HEK293 (cell line): ENCODE measurements around the gene PARVA.

Experiments
- CTCF ChIA-PET: fragments of 350-600 bp; formaldehyde crosslinking; extraction: SDS; loops from one replicate; lab custom pipeline; 2021; ENCODE audit warnings: antibody characterized with exemption; lab: Yijun Ruan, JAX
- POLR2A ChIA-PET: fragments of 300-600 bp; formaldehyde crosslinking; extraction: SDS; loops from one replicate; lab custom pipeline; 2020; ENCODE audit warnings: antibody characterized with exemption, inconsistent platforms; lab: Yijun Ruan, JAX
- H3K27ac ChIP-seq: fragments of 200-500 bp; sonication (Bioruptor generic); 2 replicates; pipeline ENCODE4 v1.5.1; 2014; ENCODE audit warnings: low read depth, low read length, control low read depth, inconsistent platforms; ENCODE audit errors: extremely low read depth
- H3K36me3 ChIP-seq, 2 experiments: fragments of 200-500 bp in 1 of 2; sonication (Bioruptor generic) in 1 of 2; 1 replicate in 1 of 2; 2 replicates in 1 of 2; pipeline ENCODE4 v1.5.1; 2014 to 2017; ENCODE audit warnings: inconsistent platforms in 2 of 2, low read length in 2 of 2; ENCODE audit not compliant: control insufficient read depth in 2 of 2, insufficient read depth in 1 of 2
- H3K4me1 ChIP-seq: fragments of 200-500 bp; sonication (Bioruptor generic); 2 replicates; pipeline ENCODE4 v1.5.1; 2014; ENCODE audit warnings: mild to moderate bottlenecking, low read length, inconsistent platforms; ENCODE audit not compliant: control insufficient read depth, insufficient read depth
- H3K4me3 ChIP-seq: 2 replicates; pipeline ENCODE4 v1.5.1; 2011; ENCODE audit warnings: low read depth, mild to moderate bottlenecking, control low read depth, low read length, moderate library complexity
- H3K9me3 ChIP-seq: fragments of 200-500 bp; sonication (Bioruptor generic); 2 replicates; pipeline ENCODE4 v1.5.1; 2014; ENCODE audit warnings: low read depth, low read length, inconsistent platforms; ENCODE audit not compliant: control insufficient read depth, insufficient read depth
- EGR2 ChIP-seq: fragments of 450-650 bp; formaldehyde crosslinking; IDR thresholded peaks from 2 replicates; pipeline ENCODE4 v1.5.1; 2016; ENCODE audit warnings: low read depth, missing biosample characterization, missing genetic modification characterization
- FEZF1 ChIP-seq: fragments of 450-650 bp; formaldehyde crosslinking; IDR thresholded peaks from 2 replicates; pipeline ENCODE4 v1.5.1; 2016; ENCODE audit warnings: missing biosample characterization, missing genetic modification characterization
- GFI1B ChIP-seq: fragments of 450-650 bp; formaldehyde crosslinking; IDR thresholded peaks from 2 replicates; pipeline ENCODE4 v1.5.1; 2016; ENCODE audit warnings: missing biosample characterization, missing genetic modification characterization
- ZBTB1 ChIP-seq: fragments of 450-650 bp; formaldehyde crosslinking; IDR thresholded peaks from 2 replicates; pipeline ENCODE4 v1.5.1; 2016; ENCODE audit warnings: missing biosample characterization, missing genetic modification characterization
- ZBTB21 ChIP-seq: fragments of 450-650 bp; formaldehyde crosslinking; IDR thresholded peaks from 2 replicates; pipeline ENCODE4 v1.5.1; 2017; ENCODE audit warnings: missing biosample characterization, missing genetic modification characterization
- ZFP3 ChIP-seq: fragments of 450-650 bp; formaldehyde crosslinking; IDR thresholded peaks from 2 replicates; pipeline ENCODE4 v1.5.1; 2016; ENCODE audit warnings: low read depth, missing biosample characterization, missing genetic modification characterization
- ZNF140 ChIP-seq: fragments of 450-650 bp; formaldehyde crosslinking; IDR thresholded peaks from 2 replicates; pipeline ENCODE4 v1.5.1; 2016; ENCODE audit warnings: missing biosample characterization, missing genetic modification characterization
- ZNF239 ChIP-seq: fragments of 450-650 bp; formaldehyde crosslinking; IDR thresholded peaks from 2 replicates; pipeline ENCODE4 v1.5.1; 2016; ENCODE audit warnings: missing biosample characterization, missing genetic modification characterization
- ZNF24 ChIP-seq: fragments of 450-650 bp; formaldehyde crosslinking; IDR thresholded peaks from 2 replicates; pipeline ENCODE4 v1.5.1; 2016; ENCODE audit warnings: missing biosample characterization, missing genetic modification characterization
- ZNF473 ChIP-seq: fragments of 450-650 bp; formaldehyde crosslinking; IDR thresholded peaks from 2 replicates; pipeline ENCODE4 v1.5.1; 2017; ENCODE audit warnings: missing biosample characterization, missing genetic modification characterization
- ZNF624 ChIP-seq: fragments of 450-650 bp; formaldehyde crosslinking; IDR thresholded peaks from 2 replicates; pipeline ENCODE4 v1.5.1; 2017; ENCODE audit warnings: missing biosample characterization, missing genetic modification characterization
- ZNF768 ChIP-seq: fragments of 450-650 bp; formaldehyde crosslinking; IDR thresholded peaks from 2 replicates; pipeline ENCODE4 v1.5.1; 2018; ENCODE audit warnings: missing biosample characterization, mild to moderate bottlenecking, missing genetic modification characterization
- ZNF776 ChIP-seq: fragments of 450-650 bp; formaldehyde crosslinking; IDR thresholded peaks from 2 replicates; pipeline ENCODE4 v1.5.0; 2017; ENCODE audit warnings: missing biosample characterization, missing genetic modification characterization, borderline replicate concordance
- ZNF791 ChIP-seq: fragments of 450-650 bp; formaldehyde crosslinking; IDR thresholded peaks from 2 replicates; pipeline ENCODE4 v1.5.1; 2016; ENCODE audit warnings: missing biosample characterization, missing genetic modification characterization
- TF ChIP-seq, protein P1 (sequence below): fragments of 450-650 bp; formaldehyde crosslinking; IDR thresholded peaks from 2 replicates; pipeline ENCODE4 v1.5.1; 2017; ENCODE audit warnings: missing biosample characterization, missing genetic modification characterization
- TF ChIP-seq, protein P2 (sequence below): fragments of 450-650 bp; formaldehyde crosslinking; IDR thresholded peaks from 2 replicates; pipeline ENCODE4 v1.5.1; 2016; ENCODE audit warnings: missing biosample characterization, missing genetic modification characterization
- TF ChIP-seq, protein P3 (sequence below): fragments of 450-650 bp; formaldehyde crosslinking; IDR thresholded peaks from 2 replicates; pipeline ENCODE4 v1.5.1; 2016; ENCODE audit warnings: missing biosample characterization, missing genetic modification characterization
- TF ChIP-seq, protein P4 (sequence below): fragments of 450-650 bp; formaldehyde crosslinking; IDR thresholded peaks from 2 replicates; pipeline ENCODE4 v1.5.1; 2016; ENCODE audit warnings: missing biosample characterization, missing genetic modification characterization
- TF ChIP-seq, protein P5 (sequence below): fragments of 450-650 bp; formaldehyde crosslinking; IDR thresholded peaks from 2 replicates; pipeline ENCODE4 v1.5.1; 2016; ENCODE audit warnings: missing biosample characterization, missing genetic modification characterization

Gene PARVA

DNA sequence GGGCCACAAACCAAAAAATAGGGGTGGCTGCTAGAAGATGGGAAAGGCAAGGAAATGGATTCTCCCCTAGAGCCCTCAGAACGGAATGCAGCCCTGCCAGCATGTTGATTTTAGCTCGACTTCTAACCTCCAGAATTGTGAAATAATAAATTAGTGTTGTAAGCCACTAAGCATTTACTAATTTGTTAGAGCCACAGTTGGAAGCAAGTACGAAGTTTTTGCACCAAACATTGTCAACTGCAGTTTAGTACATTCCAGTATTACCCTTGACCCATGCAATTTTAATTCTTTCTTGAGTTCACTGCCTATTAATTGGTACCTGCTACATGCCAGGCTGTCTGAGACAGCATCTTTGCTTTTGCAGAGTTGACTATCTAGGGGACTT is 32.2 kb downstream of the PARVA start:
- ChIA-PET CTCF (interaction anchor here (0.6 to 1.6 kb wide), 3 partner anchors 25 to 104 kb away, joined by 3 to 7 read pairs (median 6); no protein-coding TSS in a partner anchor), POLR2A (no interaction called here)
- TF ChIP-seq, protein P1, sequence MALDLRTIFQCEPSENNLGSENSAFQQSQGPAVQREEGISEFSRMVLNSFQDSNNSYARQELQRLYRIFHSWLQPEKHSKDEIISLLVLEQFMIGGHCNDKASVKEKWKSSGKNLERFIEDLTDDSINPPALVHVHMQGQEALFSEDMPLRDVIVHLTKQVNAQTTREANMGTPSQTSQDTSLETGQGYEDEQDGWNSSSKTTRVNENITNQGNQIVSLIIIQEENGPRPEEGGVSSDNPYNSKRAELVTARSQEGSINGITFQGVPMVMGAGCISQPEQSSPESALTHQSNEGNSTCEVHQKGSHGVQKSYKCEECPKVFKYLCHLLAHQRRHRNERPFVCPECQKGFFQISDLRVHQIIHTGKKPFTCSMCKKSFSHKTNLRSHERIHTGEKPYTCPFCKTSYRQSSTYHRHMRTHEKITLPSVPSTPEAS (tag by site-specific recombination): no peak
- TF ChIP-seq ZNF624 (tag by site-specific recombination) (no peak), ZNF791 (tag by site-specific recombination) (no peak), ZNF473 (no peak), ZBTB1 (no peak), ZNF776 (tag by site-specific recombination) (no peak), ZNF140 (tag by site-specific recombination) (no peak), EGR2 (tag by site-specific recombination) (no peak), ZBTB21 (tag by site-specific recombination) (no peak), ZNF768 (no peak), ZFP3 (tag by site-specific recombination) (no peak), GFI1B (tag by site-specific recombination) (no peak), ZNF24 (tag by site-specific recombination) (no peak), ZNF239 (tag by site-specific recombination) (no peak), FEZF1 (tag by site-specific recombination) (no peak)
- TF ChIP-seq, protein P2, sequence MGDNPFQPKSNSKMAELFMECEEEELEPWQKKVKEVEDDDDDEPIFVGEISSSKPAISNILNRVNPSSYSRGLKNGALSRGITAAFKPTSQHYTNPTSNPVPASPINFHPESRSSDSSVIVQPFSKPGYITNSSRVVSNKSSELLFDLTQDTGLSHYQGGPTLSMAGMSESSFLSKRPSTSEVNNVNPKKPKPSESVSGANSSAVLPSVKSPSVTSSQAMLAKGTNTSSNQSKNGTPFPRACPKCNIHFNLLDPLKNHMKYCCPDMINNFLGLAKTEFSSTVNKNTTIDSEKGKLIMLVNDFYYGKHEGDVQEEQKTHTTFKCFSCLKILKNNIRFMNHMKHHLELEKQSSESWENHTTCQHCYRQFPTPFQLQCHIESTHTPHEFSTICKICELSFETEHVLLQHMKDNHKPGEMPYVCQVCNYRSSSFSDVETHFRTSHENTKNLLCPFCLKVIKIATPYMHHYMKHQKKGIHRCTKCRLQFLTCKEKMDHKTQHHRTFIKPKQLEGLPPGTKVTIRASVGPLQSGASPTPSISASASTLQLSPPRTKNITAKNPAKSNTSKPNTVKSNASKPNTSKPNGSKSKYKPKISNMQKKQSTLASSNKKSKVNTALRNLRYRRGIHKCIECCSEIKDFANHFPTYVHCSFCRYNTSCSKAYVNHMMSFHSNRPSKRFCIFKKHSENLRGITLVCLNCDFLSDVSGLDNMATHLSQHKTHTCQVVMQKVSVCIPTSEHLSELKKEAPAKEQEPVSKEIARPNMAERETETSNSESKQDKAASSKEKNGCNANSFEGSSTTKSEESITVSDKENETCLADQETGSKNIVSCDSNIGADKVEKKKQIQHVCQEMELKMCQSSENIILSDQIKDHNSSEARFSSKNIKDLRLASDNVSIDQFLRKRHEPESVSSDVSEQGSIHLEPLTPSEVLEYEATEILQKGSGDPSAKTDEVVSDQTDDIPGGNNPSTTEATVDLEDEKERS (tag by site-specific recombination): no peak
- TF ChIP-seq, protein P3, sequence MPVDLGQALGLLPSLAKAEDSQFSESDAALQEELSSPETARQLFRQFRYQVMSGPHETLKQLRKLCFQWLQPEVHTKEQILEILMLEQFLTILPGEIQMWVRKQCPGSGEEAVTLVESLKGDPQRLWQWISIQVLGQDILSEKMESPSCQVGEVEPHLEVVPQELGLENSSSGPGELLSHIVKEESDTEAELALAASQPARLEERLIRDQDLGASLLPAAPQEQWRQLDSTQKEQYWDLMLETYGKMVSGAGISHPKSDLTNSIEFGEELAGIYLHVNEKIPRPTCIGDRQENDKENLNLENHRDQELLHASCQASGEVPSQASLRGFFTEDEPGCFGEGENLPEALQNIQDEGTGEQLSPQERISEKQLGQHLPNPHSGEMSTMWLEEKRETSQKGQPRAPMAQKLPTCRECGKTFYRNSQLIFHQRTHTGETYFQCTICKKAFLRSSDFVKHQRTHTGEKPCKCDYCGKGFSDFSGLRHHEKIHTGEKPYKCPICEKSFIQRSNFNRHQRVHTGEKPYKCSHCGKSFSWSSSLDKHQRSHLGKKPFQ (tag by site-specific recombination): no peak
- TF ChIP-seq, protein P4, sequence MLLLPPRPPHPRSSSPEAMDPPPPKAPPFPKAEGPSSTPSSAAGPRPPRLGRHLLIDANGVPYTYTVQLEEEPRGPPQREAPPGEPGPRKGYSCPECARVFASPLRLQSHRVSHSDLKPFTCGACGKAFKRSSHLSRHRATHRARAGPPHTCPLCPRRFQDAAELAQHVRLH (tag by site-specific recombination): no peak
- TF ChIP-seq, protein P5, sequence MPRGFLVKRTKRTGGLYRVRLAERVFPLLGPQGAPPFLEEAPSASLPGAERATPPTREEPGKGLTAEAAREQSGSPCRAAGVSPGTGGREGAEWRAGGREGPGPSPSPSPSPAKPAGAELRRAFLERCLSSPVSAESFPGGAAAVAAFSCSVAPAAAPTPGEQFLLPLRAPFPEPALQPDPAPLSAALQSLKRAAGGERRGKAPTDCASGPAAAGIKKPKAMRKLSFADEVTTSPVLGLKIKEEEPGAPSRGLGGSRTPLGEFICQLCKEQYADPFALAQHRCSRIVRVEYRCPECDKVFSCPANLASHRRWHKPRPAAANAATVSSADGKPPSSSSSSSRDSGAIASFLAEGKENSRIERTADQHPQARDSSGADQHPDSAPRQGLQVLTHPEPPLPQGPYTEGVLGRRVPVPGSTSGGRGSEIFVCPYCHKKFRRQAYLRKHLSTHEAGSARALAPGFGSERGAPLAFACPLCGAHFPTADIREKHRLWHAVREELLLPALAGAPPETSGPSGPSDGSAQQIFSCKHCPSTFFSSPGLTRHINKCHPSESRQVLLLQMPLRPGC (tag by site-specific recombination): no peak
- Histone ChIP-seq H3K36me3 (no peaks in the 10 kb centered on the region), H3K27ac (no peak overlapping the region), H3K9me3 (no peaks in the 10 kb centered on the region), H3K4me1 (no peaks in the 10 kb centered on the region), H3K4me3 (no peak overlapping the region)
